ENCODE results near the gene NR1D2. TPM values are rescaled to one million over a fixed set of nuclear protein-coding genes. Genes with fewer than 3 reads are reported as not detected.

NR1D2 gene
- total RNA-seq (58.2 and 62.4 TPM in 2 replicates), polyA plus RNA-seq (9.9 and 27.9 TPM in 2 replicates), polyA minus RNA-seq (28.3 and 35.8 TPM in 2 replicates)
- 43.2 TPM for total RNA-seq (2013)

DNA sequence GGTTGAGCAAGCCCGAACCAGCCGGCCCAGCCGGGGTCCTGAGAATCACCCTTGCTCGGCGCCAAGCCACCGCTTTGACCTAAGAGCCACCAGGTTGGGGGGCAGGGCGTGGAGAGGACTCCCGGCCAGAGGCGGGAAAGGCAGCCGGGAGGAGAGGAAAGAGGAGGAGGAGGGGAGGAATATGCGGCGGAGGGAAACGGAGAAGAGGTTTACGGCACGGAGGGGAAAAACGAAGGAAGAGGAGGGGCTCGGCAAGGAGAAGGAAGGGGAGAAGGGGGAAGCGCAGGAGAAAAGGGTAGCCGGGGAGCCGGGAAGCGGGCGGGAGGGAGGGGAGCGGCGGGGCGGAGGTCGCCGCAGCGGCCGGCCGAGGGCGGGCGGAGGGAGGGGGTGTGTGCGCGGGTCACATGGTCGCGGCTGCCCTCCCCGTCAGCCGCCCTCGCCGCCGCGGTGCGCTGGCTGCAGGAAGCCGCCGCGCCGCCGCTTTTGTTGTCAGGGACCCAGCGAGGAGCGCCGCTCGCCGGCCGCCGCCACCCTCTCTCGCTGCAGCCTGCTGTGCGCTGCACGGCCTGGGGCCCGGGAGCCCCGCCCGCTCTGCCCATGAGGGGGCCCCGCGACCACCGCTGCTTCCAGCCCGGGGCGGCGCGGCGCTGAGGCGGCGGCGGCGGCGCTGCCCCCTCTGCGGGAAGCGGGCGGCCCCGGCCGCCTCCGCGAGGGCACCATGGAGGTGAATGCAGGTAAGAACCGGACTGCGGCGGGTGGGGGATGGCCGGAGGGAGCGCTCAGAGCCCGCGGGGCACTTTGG lies at the start of gene NR1D2:
Gene NR1D2, plus strand, starts transcription at position 426 of the 802 bp plus-strand sequence. Its CDS starts 293 bp downstream, at position 719.
- Histone ChIP-seq H3K9ac (ENCODE audit: low read length) (peak within 1 kb of the TSS; percentile 73), H3K27ac (ENCODE audit: low read length in 2 of 2) (peak within 1 kb of the TSS; percentile 83), H3K36me3 (replicated peaks in 1 of 2; ENCODE audit: control extremely low read depth in 1 of 2, control insufficient read depth in 1 of 2, extremely low read depth in 1 of 2, insufficient read depth in 2 of 2, low read length in 1 of 2) (no peaks in the 10 kb centered on the region), H3K27me3 (replicated peaks in 1 of 4; ENCODE audit: control extremely low read depth in 1 of 4, control insufficient read depth in 3 of 4, insufficient read depth in 4 of 4, low read length in 3 of 4) (no peaks in the 10 kb centered on the region), H3K4me1 (ENCODE audit: control insufficient read depth in 2 of 2, insufficient read depth in 2 of 2, low read length in 2 of 2) (peaks cover 22 to 25% of the 10 kb centered on the region in 2 donors), H2AFZ (ENCODE audit: insufficient read depth, low read depth, low read length, poor library complexity, severe bottlenecking) (peak within 1 kb of the TSS; percentile 96), H3K4me2 (replicated peaks; ENCODE audit: low read depth, low read length, poor library complexity, severe bottlenecking) (peak within 1 kb of the TSS; percentile 97), H4K20me1 (ENCODE audit: control insufficient read depth, insufficient read depth, low read length, poor library complexity, severe bottlenecking) (peaks cover 35% of the 10 kb centered on the region), H3K9me3 (ENCODE audit: control extremely low read depth in 1 of 3, control insufficient read depth in 2 of 3, insufficient read depth in 1 of 3, low read length in 2 of 3) (no peaks in the 10 kb centered on the region), H3K4me3 (ENCODE audit: control extremely low read depth in 1 of 5, extremely low read depth in 1 of 5, insufficient read depth in 1 of 5, low read depth in 2 of 5, low read length in 4 of 5) (peak within 1 kb of the TSS; percentile 68 to 88 (median 84)), H3K79me2 (ENCODE audit: control insufficient read depth, insufficient read depth, low read length) (peaks cover 37% of the 10 kb centered on the region)
- Mint-ChIP-seq H3K27me3 (no peaks in the 10 kb centered on the region), H3K4me1 (peaks cover 39% of the 10 kb centered on the region), H3K9me3 (ENCODE audit: insufficient read depth) (no peaks in the 10 kb centered on the region), H3K27ac (peak within 1 kb of the TSS; percentile 92), H3K4me3 (peak within 1 kb of the TSS; percentile 93)
- under 1% methylated on average over 87 of the region's 88 CpGs for WGBS (ENCODE audit: insufficient coverage)
- peak; percentile 50 for ATAC-seq (ENCODE audit: low read depth)
- DNase-seq = peak; percentile 90
- ChIA-PET CTCF (interaction anchor here (1.0 to 1.1 kb wide), 2 partner anchors 27 to 28 kb away, joined by 3 read pairs; partner anchors contain the start of genes NKIRAS1 and RPL15), POLR2A (interaction anchor here (0.7 to 3.3 kb wide), 2 partner anchors 28 to 1846 kb away, joined by 4 to 35 read pairs; partner anchors contain the start of genes NKIRAS1 and RPL15)
- intact Hi-C loops (cut with micrococcal nuclease) = loop anchor here (1.0 to 5.0 kb wide), 5 partner anchors 28 to 1722 kb away; partner anchors contain the start of genes RPL15 and UBE2E1
- no peak for TF ChIP-seq EZH2 (IDR thresholded peaks at IDR 0.05; ENCODE audit: borderline replicate concordance, insufficient read depth, low read depth, low read length, poor library complexity, severe bottlenecking)
- TF ChIP-seq, protein P1, sequence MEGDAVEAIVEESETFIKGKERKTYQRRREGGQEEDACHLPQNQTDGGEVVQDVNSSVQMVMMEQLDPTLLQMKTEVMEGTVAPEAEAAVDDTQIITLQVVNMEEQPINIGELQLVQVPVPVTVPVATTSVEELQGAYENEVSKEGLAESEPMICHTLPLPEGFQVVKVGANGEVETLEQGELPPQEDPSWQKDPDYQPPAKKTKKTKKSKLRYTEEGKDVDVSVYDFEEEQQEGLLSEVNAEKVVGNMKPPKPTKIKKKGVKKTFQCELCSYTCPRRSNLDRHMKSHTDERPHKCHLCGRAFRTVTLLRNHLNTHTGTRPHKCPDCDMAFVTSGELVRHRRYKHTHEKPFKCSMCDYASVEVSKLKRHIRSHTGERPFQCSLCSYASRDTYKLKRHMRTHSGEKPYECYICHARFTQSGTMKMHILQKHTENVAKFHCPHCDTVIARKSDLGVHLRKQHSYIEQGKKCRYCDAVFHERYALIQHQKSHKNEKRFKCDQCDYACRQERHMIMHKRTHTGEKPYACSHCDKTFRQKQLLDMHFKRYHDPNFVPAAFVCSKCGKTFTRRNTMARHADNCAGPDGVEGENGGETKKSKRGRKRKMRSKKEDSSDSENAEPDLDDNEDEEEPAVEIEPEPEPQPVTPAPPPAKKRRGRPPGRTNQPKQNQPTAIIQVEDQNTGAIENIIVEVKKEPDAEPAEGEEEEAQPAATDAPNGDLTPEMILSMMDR (IDR thresholded peaks at IDR 0.05) = no peak

DNA sequence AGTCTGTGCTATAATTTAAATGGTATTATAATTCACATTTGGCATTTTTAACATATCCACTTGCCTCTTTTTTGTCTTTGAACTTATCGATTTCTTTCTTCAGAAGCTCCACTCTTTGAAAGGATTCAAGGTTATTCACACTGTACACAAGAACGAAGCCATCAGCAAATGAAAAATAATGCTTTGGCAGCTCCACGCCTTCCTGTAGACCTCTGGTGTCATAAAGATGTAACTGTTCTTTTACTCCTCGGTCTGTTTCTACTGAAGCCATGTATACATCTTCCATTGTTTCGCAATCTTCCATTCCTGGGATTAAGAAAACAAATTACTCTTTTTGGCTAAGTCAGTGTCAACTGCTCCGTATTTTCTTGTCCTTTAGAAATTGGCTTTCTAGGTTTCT lies 44.3 kb upstream of the NR1D2 start:
- Histone ChIP-seq H4K20me1 (ENCODE audit: control insufficient read depth, insufficient read depth, low read length, poor library complexity, severe bottlenecking) (no peaks in the 10 kb centered on the region), H3K4me2 (replicated peaks; ENCODE audit: low read depth, low read length, poor library complexity, severe bottlenecking) (no peak overlapping the region), H3K27ac (ENCODE audit: low read length in 2 of 2) (no peak overlapping the region), H3K36me3 (replicated peaks in 1 of 2; ENCODE audit: control extremely low read depth in 1 of 2, control insufficient read depth in 1 of 2, extremely low read depth in 1 of 2, insufficient read depth in 2 of 2, low read length in 1 of 2) (peaks cover 0 to 14% of the 10 kb centered on the region in 2 experiments), H3K27me3 (replicated peaks in 1 of 4; ENCODE audit: control extremely low read depth in 1 of 4, control insufficient read depth in 3 of 4, insufficient read depth in 4 of 4, low read length in 3 of 4) (no peaks in the 10 kb centered on the region), H2AFZ (ENCODE audit: insufficient read depth, low read depth, low read length, poor library complexity, severe bottlenecking) (no peak overlapping the region), H3K79me2 (ENCODE audit: control insufficient read depth, insufficient read depth, low read length) (no peaks in the 10 kb centered on the region), H3K9ac (ENCODE audit: low read length) (no peak overlapping the region), H3K9me3 (ENCODE audit: control extremely low read depth in 1 of 3, control insufficient read depth in 2 of 3, insufficient read depth in 1 of 3, low read length in 2 of 3) (peaks cover 0 to 5% (median 0%) of the 10 kb centered on the region in 3 donors), H3K4me1 (ENCODE audit: control insufficient read depth in 2 of 2, insufficient read depth in 2 of 2, low read length in 2 of 2) (no peaks in the 10 kb centered on the region), H3K4me3 (ENCODE audit: control extremely low read depth in 1 of 5, extremely low read depth in 1 of 5, insufficient read depth in 1 of 5, low read depth in 2 of 5, low read length in 4 of 5) (no peak overlapping the region)
- ATAC-seq (ENCODE audit: low read depth) (no peak), DNase-seq (no peak)
- Mint-ChIP-seq H3K4me3 (no peak overlapping the region), H3K27ac (no peak overlapping the region), H3K4me1 (no peaks in the 10 kb centered on the region), H3K27me3 (no peaks in the 10 kb centered on the region), H3K9me3 (ENCODE audit: insufficient read depth) (no peaks in the 10 kb centered on the region)
- WGBS (ENCODE audit: insufficient coverage) = 97% methylated on average over 4 of the region's 6 CpGs
- TF ChIP-seq, protein P1 (IDR thresholded peaks at IDR 0.05) = no peak
- TF ChIP-seq EZH2 (IDR thresholded peaks at IDR 0.05; ENCODE audit: borderline replicate concordance, insufficient read depth, low read depth, low read length, poor library complexity, severe bottlenecking) = no peak
- CTCF ChIA-PET = interaction anchor here (1.1 kb wide), 1 partner anchor 10 kb away, joined by 4 read pairs; no protein-coding TSS in a partner anchor
- intact Hi-C loops (cut with micrococcal nuclease) = no loop called here
- POLR2A ChIA-PET = no interaction called here
